ENCODE results near the gene LMNA. TPM values are rescaled to one million over a fixed set of nuclear protein-coding genes. Genes with fewer than 3 reads are reported as not detected.

Gene LMNA
- total RNA-seq: 737 and 1,090 TPM in 2 replicates

DNA sequence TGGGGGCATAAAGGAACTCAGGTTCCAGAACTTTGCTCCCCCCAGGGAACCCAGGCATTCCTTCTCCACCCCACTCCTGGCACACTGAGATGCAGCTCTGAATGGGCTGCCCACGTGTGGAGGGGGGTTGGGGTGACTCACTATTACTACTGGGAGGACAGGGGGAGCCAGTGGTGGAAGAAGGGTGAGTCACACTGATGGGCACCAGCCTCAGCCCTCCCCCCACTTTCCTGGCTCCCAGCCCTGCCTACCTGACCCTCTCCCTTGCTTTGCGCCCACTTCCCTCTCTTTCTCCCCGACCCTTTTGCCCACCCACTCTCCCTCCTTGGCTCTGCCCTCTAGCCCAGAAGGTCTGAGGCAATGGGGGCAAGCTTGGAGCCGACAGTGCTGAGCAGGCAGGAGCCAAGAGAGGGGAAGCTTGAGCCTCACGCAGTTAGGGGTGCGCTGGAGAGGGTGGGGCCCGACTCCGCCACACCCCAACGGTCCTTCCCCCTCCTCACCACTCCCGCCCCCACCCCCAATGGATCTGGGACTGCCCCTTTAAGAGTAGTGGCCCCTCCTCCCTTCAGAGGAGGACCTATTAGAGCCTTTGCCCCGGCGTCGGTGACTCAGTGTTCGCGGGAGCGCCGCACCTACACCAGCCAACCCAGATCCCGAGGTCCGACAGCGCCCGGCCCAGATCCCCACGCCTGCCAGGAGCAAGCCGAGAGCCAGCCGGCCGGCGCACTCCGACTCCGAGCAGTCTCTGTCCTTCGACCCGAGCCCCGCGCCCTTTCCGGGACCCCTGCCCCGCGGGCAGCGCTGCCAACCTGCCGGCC is at the start of gene LMNA:
Gene LMNA (plus strand): TSS at position 611 of the 818 bp plus-strand sequence. CDS start 208 bp downstream, outside the sequence.

DNA sequence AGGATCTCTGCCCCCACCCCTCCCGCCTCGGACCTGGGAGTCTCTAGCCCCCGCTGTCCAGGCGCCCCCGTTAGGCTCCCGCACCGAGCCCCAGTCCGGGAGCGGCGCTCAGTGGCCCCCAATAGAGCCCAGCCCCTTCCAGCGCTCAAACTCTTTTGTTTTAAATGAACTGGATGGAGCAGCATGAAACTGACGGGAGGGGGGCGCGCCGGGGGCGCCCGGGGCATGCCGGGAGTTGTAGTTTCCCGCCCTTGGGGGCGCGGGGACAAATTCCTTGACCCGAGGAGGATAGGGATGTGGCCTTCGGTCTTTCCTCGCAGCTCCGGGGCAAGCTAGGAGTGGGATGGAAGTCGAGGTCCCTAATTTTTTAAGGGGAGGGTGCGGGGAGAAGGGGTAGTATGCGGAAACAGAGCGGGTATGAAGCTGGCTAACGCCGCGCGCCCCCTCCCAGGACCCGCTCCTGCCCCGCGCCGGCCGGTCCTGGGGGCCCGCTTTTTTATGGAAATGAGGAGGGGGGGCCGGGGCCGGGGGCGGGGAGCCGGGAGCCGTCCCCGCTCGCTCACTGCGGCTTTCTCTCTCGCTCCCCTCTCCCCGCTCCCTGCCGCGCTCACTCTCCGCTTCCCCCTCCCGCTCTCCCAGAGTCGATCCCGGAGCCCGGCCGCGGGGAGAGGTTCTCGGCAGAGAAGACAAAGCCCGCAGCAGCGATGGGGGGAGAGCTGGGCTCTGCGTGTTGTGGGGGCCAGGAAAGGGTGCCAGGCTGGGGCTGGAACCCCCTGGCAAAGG is 32.0 kb upstream of the LMNA start, which contains the start of gene MEX3A:
Gene MEX3A (minus strand): TSS at position 157 of the 783 bp plus-strand sequence. CDS start 467 bp downstream, outside the sequence.

DNA sequence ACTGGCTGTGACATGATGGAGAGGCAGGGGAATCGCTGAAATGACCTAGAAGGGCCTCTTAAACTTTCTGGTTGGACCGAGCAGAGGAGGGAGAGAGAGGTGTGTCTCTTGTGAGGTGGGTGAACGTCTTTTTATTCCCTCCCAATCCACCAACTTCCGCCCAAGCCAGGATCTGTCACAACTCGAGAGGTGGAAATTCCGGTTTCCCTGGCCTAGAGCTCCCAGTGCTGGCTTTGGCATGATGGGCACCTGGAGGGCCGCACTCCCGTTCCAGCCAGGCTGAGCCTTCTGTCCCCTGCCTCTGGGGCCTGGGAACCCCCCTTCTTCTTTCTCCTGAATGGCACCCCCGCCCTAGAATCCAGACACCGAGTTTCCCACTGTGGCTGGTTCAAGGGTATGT is 38.9 kb downstream of the LMNA start, which contains the start of gene SEMA4A:
Gene SEMA4A (plus strand): TSS at position 224 of the 400 bp plus-strand sequence. CDS start 994 bp downstream, outside the sequence.

Other genes with a start within 250 kb of the LMNA start
- 32.8 and 43.3 TPM in 2 replicates for gene RIT1, start 203.4 kb upstream of the LMNA start, total RNA-seq
- gene KHDC4, start 180.3 kb upstream of the LMNA start, total RNA-seq: 17.9 and 26.4 TPM in 2 replicates
- gene RXFP4, start 173.1 kb upstream of the LMNA start, total RNA-seq: not detected in 2 replicates
- 95.6 and 120 TPM in 2 replicates for gene ARHGEF2, start 136.2 kb upstream of the LMNA start, total RNA-seq
- 278 and 411 TPM in 2 replicates for gene SSR2, start 93.8 kb upstream of the LMNA start, total RNA-seq
- gene UBQLN4, start 60.9 kb upstream of the LMNA start, total RNA-seq: 17.2 and 17.4 TPM in 2 replicates
- gene LAMTOR2, start 59.9 kb upstream of the LMNA start, total RNA-seq: 71.8 and 96.3 TPM in 2 replicates
- not detected in 2 replicates for gene RAB25, start 53.6 kb upstream of the LMNA start, total RNA-seq
- 5.6 and 12.3 TPM in 2 replicates for gene MEX3A, start 32.2 kb upstream of the LMNA start, total RNA-seq
- gene SEMA4A, start 38.9 kb downstream of the LMNA start, total RNA-seq: 0.27 and 0.56 TPM in 2 replicates
- 8.3 and 10.0 TPM in 2 replicates for gene SLC25A44, start 79.4 kb downstream of the LMNA start, total RNA-seq
- gene PMF1, start 98.3 kb downstream of the LMNA start, total RNA-seq: 32.5 and 45.0 TPM in 2 replicates
- 0.19 and 0.27 TPM in 2 replicates for gene BGLAP, start 127.5 kb downstream of the LMNA start, total RNA-seq
- 0.27 and 0.47 TPM in 2 replicates for gene PAQR6, start 133.3 kb downstream of the LMNA start, total RNA-seq
- gene SMG5, start 168.1 kb downstream of the LMNA start, total RNA-seq: 48.9 and 61.2 TPM in 2 replicates
- gene TMEM79, start 169.6 kb downstream of the LMNA start, total RNA-seq: 1.2 and 1.5 TPM in 2 replicates
- gene GLMP, start 181.0 kb downstream of the LMNA start, total RNA-seq: 31.9 and 38.0 TPM in 2 replicates
- 0.09 TPM in 1 of 2 replicates, not detected in the other for gene VHLL, start 184.6 kb downstream of the LMNA start, total RNA-seq
- 671 and 748 TPM in 2 replicates for gene CCT3, start 223.6 kb downstream of the LMNA start, total RNA-seq
- not detected in 2 replicates for gene TSACC, start 223.8 kb downstream of the LMNA start, total RNA-seq